ENCODE measurements around the gene CLDN14.
"Not testable (repeated sequence)": the region's sequence is repeated elsewhere in the genome, so short reads cannot be mapped to it uniquely, and the experiment has no call there.

The CLDN14 gene

DNA sequence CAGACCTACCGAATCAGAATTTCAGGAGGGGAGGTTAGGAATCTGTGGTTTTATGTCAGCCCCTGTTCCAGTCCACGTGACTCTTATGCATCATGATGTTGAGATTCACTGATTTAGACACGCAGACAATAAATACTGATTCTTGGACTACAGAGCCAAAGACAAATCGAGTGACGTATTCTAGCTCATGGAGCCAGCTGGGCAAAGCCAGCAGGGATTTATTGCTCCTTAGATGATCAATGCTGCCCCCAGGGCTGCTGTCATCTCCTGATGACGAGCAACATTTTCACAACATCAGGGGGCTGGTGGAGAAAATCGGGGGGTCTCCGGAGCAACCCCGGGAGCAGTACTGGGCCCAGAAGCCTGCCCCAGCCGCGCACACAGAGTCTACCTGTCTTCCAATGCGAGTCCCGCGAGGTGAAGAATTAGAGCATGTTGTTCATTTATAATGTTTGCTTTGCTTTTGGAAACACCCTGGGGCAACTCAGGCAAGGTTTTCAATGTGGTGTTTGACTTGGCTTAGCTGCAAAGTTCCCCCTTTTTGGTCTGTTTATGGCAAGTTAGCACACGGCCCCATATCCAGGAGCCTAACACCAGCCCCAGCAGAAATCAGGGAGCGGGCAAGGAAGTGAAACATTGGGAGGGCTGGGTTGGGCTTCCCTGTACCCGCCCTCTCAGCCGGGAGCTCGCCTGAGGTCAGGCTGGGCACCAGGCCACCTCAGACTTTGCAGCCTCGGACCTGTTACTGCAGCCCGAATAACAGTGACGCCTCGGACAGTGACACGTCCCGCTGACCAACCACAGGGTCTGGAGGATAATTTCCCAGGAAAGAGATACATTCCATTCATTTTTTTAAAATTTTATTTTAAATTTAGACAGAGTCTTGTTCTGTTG, 19.9 kb upstream of the CLDN14 start:
- peak; percentile 57 for DNase-seq

DNA sequence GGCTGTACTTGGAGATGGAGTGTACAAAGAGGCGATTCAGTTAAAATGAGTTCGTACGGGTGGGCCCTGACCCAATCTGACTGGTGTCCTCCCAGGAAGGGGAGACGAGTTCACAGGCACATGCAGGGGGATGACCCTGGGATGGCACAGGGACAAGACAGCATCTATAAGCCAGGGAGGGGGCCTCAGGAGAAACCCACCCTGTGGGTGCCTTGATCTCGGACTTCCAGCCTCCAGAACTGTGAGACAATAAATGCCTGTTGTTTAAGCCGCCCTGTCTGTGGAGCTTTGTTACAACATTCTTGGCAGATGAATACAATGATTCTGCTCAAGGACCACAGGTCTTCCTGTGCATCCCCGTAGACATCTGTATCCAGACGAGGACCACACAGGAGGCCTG, 14.6 kb upstream of the CLDN14 start:
- DNase-seq: no peak

DNA sequence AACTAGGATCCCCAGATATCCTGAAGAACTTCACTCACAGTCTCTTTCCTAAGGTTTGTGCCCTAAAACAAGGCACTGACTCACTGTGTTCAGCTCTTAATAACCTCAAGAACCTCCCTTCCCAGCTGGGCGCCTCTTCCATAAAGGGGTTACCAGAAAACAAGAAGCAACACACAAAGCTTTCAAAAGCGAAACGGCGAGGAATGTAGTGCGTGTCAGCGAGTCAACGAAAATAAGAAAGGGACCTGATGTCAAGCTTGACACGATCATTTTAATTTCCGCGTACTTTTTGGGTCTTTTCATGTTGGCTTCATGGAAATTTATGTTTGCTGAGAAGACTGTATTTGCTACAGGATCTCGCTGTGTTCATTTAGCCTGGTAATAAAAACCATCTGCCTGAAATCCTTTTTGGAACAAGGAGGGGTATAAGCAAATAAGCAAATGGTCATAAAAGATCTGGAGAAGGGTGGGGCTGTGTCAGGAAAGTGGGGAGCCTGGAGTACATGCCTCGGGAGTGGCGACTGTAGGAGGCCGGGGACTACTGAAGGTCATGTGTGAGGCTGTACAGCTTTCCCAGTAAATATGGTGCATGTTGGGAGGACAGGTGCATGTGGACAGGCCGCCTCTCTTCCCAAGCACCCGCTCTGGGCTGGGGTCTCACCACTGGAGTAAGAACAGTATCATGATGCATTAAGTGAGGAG, 11.4 kb upstream of the CLDN14 start:
- DNase-seq: no peak

DNA sequence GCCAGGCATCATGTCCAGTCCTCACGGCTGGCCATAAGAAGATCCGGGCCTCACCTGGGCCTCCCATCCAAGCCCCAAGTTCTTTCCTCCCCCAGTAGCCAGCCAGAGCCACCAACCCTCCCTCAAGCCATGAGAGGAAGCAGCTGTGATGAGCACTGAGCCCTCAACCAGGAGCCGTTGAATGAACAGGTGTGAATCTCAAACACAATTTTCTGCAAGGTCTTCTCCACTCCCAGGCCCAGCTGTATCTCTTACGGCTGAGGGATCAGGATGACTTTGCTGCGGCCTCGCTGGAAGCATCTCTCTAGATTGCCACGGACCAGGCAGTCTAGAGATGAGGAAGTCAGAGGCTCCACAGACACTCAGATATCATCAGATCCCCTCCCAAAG, 9.8 kb upstream of the CLDN14 start:
- no peak for DNase-seq

DNA sequence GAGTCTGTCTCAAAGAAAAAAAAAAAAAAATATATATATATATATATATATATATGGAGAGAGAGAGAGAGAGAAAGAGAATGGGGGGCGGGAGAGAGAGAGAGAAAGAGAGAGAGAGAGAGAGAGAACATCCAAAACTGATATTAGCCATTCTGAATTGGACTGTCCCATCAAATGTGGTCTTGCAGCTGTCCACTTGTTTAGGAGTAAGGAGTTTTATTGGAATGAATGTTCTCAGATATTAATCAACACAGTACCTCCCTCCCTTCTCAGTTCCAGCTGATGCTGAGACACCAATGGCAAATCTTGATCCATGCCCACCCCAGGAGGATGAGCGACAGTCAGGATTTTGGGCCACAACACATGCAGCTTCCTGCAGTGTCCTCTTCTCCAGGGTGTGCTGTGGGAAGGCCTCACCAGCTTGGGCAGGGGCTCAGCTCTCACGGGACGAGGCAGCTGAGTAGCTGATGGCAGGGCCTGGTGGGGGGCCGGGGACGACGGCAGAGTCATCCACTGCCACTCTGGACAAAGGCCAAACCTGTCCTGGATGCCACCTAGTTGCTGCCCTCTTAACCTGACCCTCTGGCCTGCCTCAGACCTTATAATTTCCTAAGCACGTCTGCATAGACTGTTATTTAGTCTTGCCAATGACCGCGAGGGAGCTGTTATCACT, 9.3 kb upstream of the CLDN14 start:
- no peak for DNase-seq

DNA sequence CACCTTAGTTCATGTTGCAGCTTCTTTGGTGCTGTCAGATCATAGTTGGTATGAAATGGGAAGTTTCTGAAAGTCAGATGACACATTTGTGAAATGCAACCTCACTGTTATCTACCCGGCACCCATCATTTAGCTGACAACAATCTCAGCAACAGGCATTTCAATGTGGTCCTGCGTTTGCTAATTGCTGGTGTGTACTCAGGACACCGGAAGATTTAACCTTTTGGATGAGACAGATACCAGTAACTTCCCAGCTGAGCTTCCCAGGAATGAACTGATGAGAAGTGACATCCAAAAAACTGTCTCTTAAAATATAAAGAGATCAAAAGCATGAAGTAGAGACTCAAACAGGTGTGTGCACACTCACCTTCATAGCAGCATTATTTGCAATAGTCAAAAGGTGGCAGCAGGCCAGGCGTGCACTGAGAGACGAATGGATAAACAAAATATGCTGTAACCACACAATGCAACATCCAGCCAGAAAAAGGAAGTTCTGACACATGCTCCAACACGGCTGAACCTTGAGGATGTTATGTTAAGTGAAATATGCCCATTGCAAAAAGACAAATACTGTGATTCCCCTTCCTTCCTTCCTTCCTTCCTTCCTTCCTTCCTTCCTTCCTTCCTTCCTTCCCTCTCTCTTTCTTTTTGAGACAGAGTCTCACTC, 7.9 kb upstream of the CLDN14 start:
- no peak for DNase-seq

DNA sequence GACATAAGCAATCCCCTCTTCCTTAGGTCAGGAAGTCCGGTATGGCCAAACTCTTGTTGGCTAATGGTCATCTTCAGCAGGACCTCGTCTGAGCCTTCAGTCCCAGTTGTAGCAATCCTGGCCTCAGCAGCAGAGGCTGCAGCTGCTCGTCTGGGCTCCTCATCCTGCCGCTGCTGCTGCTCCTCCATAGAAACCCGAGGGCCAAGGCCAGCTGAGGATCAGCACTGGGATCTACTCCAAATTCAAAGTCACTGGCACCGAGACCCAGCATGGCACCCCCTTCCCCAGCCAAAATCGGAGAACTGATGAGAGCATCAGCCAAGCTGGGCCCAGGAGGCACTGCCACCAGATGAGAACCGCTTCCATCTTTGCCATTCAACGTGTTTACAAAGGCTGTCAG, 6.3 kb upstream of the CLDN14 start:
- no peak for DNase-seq

DNA sequence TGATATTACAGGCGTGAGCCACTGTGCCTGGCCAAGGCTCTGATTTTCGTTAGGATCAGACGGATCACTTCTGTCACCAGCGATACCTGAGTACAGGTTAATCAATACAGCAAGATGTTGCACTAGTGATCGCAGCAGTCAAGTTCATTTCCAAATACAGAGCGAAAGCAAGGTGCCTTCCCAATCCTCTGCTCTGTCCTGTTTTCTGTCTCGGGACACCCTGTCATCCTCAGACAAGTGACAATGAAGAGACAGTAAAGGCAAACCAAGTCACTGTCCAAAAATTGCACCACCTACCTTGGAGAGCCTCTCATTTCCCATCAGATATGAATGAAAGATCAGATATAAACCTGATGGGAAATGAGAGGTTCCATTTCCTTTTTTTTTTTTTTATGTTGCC, 5.6 kb upstream of the CLDN14 start:
- DNase-seq: no peak

DNA sequence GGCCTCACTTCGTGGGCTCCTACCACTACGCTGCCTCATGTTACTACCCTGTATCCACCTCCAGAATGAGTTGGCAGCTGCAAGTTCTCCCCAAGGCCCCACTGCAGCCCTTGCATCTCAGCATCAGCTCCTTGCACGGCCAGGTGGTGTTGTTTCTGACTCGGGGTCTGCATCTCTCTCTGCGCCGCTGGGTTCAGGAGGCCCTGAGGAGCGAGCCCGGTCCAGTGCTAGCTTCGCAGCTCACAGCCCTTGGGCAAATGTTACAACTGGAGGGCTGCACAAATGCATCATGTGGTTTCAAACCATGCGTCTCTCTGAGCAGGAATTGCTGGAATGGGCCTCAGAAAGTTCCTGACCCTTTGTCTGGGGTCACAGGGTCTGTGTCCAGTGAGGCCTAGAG, 3.2 kb upstream of the CLDN14 start:
- no peak for DNase-seq

DNA sequence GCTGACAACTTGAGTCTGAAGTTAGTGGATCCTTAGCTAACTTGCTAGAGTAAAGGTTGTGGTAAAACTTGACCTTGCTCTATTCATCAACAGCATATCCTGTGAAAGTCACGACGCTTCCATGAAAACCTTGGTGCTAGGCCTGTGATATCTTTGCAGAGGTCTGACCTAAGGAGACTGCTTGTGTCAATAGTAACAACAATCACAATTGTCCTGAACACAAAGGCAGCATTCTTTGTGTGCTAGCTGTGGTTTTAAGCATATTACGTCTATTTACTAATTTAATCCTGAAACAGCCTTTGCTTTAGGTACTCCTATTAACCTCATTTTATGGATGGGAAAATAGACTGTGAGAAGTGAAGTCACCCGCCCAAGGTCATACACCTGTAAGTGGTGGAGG, 2.8 kb upstream of the CLDN14 start:
- no peak for DNase-seq

DNA sequence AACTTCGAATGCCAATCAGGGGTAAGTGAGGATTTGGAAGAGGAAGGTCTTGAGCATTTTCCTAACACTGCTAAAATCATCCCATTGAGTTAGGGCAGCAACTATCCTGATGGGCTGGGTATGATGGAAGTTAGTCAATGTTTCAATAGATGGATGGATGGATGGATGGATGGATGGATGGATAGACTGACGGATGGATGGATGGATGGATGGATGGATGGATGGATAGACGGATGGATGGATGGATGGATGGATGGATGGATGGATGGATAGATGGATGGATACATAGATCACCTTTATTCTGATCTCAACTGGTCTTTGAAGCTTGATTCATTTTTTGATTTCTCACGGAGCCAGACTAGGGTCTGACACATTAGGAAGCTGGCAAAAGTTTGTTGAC, 2.3 kb upstream of the CLDN14 start:
- DNase-seq: no peak

DNA sequence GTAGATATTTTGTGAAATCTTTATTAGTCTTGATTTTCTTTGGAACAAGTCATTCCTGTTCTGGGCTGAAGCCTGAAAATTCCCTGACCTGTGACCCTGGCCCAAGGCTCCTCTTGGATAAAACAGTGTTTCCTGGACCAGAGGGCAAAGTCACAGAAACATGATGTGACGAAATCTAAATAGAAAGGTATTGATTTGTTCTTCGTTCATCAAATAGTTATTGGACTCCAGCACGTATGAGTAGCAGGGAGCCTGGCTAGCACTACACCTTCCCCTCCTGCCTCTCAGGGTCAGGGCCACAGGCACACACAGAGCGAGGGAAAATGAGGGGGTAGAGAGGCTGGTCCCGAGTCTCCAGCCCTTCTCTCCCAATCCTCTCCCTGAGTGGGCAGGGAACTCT, 1.7 kb upstream of the CLDN14 start:
- DNase-seq: no peak

DNA sequence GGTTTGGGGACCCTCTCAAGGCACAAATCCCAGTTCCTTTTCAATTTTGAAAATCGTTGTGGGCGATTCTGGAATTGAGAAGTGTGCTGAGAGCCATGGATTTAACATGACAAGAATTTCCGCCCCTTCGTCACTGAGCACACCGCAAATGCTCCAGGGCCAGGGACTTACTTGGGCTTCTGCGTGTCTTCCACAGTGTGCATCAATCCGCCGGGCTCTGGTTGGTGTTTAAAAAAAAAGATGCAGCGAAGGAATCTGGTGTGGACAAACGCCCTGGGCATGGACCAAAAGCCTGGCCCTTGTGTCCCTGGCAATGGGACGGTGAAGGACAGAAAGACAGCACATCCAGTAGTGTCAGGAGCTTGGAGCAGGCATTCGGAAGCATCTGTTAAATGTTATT, 696 bp upstream of the CLDN14 start:
- DNase-seq: no peak

DNA sequence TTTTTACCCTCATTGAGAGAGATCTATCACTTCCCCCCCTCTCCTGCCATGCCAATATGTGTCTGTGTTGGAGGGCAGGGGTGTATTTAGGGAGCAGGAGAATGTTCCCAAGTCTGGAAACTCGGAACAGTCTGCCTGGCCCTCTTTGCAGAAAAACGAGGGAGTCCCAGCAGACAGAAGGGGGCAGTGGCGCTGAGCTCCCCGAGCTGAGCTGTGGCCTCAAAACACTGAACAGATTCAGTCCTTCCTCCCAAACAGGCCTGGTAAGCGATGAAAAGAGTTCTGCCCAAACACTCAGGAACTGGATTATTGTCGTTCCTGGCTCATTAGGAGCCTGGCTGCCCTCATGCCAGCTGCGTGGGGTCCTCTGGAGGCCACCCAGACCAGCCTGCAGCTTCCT, 981 bp downstream of the CLDN14 start:
- no peak for DNase-seq

DNA sequence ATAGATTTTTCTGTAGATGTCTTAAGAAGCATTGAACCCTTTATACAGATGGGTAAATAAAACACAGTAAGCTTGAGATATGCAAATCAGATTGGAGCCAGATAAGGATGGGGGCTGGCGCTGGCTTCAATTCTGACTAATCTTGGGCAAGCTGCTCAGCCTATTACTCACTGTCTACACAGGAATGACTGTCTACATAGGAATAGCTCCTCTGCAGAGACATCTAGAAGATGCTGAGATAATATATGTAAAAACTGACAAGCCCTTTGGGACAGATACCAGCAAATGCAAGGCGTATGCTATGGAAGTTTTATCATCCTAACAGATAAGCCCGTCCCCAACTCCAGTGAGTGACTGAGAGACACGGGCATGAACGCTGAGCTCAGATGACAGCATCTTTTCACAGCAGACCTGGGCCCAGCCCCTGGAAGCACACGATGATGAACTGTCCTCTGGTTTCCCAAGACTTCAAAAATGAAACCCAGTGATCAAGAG, 1.7 kb downstream of the CLDN14 start:
- DNase-seq: no peak

DNA sequence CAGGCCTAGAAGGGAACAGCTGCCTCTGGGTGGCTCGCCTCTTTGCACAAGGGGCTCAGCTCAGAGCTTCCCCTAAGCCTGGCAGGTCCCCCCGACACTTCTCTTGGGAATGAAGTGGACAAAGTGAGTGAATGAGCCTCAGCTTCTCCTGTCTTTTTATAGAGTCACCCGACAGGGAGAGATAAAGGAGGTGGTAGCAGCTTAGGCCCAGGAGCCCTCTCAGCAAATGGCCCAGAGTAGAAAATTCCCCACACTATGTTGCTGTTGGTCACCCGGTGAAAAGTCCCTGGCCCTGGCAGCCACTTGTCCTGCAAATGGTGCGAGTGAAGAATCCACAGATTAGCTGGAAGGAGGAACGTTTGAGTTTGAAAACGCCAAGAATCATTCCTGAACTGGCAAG, 2.4 kb downstream of the CLDN14 start:
- DNase-seq: no peak

DNA sequence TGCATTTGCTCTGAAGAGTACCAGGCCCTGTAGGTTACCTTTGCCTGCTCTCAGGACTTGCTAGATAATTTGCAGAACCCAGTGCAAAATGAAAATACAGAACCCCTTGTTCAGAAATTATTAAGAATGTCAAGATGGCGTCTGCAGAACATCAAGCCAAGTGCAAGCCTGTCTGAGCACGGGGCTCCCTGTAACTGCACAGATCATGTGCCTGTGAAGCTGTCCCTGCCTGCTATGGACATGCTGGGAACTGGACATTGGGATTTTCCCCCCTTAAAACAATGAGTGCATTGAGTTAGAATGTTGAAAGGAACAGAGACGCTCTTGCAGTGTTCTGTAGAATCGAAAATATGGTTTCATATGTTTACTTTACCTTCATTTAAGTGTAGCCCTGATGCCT, 2.9 kb downstream of the CLDN14 start:
- no peak for DNase-seq

DNA sequence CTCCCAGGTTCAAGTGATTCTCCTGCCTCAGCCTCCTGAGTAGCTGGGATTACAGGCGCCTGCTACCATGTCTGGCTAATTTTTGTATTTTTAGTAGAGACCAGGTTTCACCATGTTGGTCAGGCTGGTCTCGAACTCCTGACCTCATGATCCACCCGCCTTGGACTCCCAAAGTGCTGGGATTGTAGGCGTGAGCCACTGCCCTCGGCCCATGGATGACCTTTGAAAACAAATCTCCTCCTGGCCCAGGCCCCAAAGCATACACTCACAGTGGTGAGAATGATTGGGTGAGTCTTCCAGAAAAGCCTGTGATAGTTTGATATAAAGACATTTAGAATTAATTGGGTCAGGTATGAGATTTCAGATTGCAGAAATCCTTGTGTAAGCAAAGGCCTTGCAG, 3.4 kb downstream of the CLDN14 start:
- DNase-seq: not testable (repeated sequence)

DNA sequence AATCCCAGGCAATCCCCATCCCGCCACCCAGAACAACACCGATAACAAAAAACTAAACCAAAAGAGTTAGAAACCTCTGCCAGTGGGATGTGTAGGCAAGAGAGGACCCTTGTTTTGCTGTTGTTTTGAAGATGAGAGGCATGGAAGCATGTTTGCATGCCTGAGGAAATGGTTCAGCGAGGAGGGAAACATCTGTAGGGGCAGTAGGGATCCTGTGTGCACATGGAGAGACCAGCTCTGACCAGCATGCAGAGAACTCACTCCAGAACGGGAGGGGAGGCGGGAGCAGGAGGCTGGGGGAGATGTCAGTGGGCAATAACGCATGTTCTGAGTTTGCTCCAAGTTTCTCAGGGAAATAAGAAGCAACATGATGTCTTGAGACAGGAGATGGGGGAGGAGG, 5.3 kb downstream of the CLDN14 start:
- no peak for DNase-seq

DNA sequence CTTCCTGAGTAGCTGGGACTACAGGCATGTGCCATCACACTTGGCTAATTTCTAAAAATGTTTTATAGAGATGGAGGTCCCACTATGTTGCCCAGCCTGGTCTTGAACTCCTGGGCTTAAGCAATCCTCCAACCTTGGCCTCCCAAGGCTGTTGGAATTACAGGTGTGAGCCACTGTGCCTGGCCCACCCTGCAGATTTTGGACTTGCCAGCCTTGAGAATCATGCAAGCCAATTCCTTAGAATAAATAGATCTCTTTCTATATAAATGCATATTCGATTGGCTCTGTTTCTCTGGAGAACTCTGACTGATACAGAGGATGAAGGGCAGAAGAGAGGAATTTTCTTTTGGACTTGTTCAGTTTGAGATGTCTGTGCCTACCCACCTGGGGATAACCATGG, 6.7 kb downstream of the CLDN14 start:
- DNase-seq: no peak

DNA sequence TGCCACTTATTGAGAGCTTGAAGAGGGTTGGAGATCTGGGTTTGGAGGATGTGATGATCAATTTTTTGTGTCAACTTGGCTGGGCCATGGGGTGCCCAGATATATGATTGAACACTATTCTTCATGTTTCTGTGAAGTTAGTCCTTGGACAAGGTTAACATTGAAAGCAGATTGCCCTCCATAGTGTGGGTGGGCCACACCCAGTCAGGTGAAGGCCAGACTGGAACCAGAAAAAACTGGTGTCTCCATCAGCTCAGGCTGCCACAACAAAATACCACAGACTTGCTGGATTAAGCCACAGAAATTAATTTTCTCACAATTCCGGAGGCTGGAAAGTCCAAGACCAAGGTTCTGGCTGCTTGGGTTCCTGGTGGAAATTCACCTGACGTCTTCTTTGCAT, 7.5 kb downstream of the CLDN14 start:
- DNase-seq: no peak

DNA sequence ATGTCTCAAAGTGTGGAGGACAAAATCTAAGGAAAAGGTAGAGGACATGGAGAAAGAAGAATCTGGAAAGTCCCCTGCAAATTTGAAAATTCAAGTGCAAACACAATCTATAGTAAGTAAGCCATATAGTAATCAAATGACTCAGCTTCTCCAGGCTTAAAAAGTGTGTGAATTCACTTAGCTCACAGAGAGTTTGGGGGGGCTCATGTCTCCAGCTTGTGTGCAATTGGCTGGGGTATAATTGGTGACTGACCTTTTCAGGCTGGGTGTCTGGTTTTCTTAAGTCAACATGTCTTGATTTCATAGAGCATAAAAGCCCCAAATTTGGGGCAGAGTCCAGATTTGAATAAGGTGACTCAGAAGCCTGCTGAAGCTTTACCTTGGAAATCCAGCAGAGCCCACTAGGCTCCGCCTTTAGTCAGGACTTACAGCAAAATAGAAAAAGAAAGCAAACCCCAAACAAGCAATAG, 8.6 kb downstream of the CLDN14 start:
- DNase-seq: no peak

DNA sequence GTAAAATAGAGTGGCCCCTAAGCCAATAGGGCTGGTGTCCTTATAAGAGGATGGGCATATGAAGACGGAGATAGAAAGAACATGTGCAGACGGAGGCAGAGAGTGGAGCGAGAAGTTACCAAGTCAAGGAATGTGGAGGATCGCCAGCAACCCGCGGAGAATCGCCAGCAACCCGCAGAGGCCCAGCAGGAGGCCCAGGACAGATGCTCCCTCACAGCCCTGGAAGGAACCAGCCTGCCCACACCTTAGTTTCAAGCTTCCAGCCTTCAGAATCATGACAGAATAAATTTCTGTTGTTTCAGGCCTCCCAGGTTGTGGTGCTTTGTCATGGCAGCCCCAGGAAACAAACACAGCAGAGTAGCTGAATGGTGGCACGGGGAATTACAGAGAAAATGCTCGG, 9.6 kb downstream of the CLDN14 start:
- DNase-seq: no peak
